GM19452 (cell line): Measurements from ENCODE around the gene COPZ2.
"Not testable (repeated sequence)": the region's sequence is repeated elsewhere in the genome, so short reads cannot be mapped to it uniquely, and the experiment has no call there.

Experiments
- ATAC-seq: cut with Tn5 transposase; IDR thresholded peaks from one replicate; pipeline ENCODE4 v1.9.1; 2021; ENCODE audit not compliant: unreplicated experiment

The COPZ2 gene

DNA sequence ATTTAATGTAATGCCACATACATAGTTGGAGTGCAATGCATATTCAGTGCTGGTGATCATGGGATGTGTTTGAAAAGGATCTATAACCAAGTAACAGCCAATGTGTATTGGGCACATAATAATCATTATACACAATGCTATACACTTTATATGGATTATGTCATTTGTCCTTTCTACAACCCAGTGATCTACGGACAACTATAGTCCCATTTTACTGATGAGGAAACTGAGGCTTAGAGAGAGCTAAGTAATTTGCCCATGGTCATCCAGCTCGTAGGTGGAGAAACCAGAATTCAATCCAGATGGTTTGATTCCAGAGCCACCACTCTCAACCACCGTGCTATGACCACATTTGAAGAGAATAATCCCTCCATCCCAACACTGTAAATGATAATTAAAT, 27.4 kb downstream of the COPZ2 start:
- ATAC-seq = no peak

DNA sequence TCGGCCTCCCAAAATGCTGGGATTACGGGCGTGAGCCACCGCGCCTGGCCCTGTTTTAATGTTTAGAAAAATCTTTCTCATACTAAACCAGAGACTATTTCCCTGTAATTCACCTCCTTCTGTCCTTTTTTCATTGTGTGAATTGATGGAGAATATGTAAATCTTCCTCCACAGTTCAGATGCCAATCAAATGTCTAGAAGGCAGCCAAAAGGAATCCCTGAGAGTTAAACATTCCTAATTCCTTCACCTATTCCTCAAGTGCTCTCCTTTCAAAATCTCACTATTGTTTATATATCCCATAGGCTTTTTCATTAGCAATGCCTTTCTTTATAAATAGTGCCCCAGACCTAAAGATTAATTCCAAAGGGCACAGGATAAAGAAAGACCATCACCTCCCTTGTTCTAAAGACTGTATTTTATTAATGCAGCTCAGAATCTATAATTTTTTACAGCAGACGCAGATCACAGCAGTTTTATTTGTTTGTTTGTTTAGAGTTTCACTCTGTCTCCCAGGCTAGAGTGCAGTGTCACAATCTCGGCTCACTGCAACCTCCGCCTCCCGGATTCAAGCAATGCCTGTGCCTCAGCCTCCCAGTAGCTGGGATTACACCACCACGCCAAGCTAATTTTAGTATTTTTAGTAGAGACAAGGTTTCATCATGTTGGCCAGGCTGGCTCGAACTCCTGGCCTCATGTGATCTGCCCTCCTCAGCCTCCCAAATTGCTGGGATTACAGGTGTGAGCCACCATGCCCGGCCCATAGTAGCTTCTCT, 30.5 kb downstream of the COPZ2 start:
- ATAC-seq = no peak

DNA sequence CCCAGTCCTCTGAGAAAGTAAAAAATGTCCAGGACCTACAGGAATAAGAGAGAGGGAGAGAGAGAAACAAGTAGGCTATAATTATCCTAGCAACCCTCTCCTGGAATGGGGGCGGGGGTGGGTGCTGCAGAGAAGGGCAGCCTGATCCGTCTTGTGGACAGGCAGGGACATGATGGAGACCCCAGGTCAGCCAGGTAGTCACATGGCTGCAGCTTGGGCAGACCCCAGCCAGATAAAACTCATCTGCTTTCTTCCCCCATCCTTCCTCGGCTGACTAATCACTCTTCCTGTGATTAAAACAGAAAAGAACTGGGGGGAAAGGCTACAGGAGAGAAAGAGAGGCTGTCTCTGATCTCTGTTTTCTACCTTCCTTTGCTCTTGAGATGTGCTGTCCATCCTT, 32.6 kb downstream of the COPZ2 start:
- no peak for ATAC-seq

DNA sequence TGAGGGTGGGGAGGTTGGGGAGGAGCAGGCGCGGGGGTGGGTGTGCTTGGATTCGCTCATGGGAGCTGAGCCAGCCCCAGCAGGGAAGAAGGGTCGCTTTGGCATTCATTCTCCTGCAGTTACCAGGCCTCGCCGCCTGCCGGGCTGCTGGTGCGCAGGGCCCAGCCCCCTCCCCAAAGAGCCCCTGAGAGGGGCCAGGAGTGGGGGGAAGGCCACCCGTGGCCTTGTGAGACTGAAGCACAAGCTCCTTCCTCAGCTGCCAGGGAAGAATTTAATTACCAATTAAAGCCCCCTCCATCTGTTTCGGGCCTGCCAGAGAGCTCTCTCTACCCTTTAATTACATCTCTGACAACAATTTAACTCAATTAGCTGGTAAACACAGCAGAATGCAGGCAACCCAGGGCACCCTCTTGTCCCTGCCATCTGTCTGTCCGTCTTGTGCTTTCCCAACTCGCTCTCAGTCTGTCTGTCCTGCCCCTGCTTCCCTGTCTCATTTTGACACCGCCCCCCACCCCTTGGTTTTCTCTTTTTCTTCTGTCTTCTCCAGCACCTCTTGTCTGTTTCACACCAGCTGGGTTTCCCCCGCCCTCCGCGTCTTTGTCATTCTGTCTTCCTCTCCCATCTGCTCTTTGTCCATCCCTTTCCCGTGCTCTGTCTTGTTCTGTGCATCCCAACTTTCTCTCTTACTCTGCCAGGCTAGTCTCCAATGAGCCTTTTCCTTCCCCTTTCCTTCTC, 34.0 kb downstream of the COPZ2 start:
- ATAC-seq = no peak

DNA sequence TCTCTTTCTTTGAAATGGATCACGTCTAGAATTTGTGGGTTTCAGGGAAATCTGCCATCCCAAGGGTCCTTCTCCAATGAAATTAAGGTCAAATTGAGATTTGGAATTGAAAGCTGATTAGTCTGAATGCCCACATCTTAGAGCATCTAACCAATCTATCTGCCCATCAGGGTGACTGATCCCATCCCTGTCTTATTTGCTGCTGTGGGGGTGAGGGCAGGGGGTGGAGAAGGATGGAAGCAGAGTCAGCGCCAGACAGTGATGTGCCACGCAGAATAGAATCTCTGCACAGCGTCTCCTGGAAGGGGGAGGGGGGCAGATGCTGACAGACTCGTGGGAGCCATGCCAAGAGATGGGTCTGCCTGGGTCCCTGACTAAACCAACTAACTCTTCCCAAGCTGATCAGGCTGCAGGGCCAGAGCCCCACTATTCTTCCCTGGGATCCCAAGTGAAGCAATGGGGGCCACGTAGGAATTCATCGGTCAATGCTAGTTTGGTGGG, 34.6 kb downstream of the COPZ2 start:
- no peak for ATAC-seq

DNA sequence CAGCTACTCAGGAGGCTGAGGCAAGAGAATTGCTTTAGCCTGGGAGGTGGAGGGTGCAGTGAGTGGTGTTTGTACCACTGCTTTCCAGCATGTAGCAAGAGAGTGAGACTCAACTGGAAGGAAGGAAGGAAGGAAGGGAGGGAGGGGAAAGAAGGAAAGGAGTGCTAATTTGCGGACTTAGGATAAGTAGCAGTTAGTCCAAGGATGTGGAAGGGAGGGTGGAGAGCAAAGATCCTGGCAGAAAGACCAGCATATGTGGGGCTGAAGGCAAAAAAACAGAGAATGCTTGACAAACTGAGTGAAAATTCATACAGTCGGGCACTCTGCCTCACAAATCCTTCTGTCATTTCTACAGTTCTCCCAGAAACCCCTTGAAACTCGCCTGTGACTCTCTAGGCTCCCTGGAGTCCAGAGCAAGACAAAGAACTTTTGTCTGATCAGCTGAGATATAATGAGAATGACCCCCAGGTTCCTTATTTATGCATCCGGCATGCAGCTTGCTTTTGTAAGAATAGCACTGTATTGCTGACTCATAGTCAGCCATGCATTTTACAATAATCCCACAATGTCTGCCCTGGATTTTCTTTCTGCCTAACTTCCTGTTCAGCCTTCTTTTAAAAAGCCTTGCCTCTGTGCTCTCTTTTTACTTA, 35.2 kb downstream of the COPZ2 start:
- no peak for ATAC-seq

DNA sequence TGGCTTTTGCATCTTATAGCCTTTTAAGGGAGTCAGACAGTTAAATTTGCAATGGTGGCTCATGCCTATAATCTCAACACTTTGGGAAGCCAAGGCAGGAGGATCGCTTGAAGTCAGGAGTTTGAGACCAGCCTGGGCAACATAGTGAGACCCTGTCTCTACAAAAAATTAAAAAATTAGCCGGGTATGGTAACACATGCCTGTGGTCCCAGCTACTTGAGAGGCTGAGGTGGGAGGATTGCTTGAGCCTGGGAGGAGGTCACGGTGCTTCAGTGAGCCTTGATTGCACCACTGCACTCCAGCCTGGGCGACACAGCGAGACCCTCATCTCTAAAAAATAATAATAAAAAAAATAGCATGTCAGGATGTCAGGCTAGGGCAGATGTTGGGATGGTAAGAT, 35.9 kb downstream of the COPZ2 start:
- not testable (repeated sequence) for ATAC-seq

DNA sequence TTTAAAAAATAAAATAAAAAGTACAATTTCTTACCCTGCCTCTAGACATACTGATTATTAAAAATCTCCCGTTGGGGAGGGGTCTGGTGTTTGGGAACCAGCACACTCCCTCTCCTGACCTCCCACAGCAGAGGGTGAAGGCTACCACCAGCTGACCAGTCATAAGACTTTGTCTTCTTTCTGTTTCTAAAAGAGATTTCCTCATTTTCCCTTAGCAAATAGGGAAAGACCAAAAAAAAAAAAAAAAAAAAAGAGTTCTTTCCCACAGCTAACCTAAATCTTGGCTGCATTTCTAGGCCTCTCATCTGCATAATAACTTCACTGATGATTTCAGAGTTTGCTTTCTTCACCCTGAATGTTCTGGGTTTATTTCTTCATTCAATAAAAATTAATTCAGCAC, 36.4 kb downstream of the COPZ2 start:
- no peak for ATAC-seq

DNA sequence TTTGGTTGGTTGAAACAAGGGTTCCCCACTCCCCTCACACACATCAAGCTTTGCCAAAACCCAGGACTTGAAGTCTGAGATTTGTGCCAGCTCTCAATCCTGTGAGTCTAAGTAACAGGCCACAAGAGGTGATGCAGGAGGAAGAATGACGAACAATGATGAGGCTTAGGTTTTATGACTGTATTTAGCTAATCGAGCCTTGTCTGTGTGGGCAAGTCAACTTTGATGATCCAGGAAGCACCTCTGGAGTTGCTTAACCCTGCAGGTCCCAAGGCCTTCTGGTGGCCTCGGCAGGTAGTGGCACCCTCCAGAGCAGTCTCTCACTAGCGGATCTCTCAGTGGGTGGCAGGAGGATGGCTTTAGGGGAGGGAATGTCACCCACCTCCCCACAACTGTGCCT, 38.0 kb downstream of the COPZ2 start:
- ATAC-seq = no peak

DNA sequence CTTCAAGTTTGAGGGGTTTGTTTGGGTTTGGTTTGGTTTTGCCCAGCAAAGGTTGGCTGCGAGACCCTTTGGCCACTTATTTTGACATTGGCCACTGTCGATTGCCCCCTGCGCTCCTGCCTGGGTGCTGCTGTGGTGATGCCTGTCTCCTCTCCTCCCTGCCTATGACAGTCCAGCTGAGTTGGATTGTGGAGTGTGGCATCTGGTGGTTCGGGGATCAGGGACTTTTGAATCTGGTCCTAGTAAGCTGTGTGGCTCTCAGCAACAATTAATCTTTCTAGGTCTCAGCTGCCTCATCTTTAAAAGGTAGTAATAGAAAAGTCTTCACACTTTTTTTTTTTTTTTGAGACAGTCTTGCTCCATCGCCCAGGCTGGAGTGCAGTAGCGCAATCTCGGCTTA, 39.6 kb downstream of the COPZ2 start:
- ATAC-seq = no peak

DNA sequence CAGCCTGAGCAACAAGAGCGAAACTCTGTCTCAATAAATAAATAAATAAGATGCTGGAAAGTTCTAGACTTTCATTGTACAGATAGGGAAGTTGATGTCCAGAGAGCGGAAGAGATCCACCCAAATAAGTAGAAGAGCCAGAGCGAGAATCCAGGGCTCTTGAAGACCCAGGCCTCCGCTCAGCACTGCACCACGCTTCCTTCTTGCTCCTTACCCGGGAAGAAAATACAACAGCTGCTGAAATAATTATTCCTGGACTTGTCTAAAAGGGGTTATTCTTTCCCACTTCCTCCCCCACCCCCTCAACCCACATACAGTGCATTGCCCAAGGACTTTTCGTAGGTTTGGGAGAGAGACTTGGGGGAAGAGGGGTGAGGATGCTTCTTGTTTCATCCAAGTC, 40.0 kb downstream of the COPZ2 start:
- ATAC-seq = no peak

DNA sequence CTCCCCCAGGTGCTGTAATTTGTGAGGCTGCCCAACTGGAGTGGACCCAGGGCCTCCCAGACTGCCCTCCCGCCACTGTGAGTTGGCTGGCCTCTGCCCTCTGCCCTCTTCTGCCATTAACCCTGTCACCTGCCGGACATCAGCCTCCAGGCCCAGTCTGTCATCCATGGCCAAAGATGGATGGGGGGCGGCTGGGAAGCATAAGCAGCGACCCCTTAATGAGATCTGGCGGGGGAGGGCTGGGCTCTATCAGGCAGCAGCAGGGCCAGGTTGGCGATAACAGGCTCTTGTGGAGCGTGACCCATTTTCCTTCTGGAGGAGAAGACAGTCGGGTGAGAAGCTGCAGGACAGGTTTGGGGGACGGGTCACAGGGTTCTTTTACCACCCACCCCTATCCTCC, 41.4 kb downstream of the COPZ2 start:
- ATAC-seq = no peak

DNA sequence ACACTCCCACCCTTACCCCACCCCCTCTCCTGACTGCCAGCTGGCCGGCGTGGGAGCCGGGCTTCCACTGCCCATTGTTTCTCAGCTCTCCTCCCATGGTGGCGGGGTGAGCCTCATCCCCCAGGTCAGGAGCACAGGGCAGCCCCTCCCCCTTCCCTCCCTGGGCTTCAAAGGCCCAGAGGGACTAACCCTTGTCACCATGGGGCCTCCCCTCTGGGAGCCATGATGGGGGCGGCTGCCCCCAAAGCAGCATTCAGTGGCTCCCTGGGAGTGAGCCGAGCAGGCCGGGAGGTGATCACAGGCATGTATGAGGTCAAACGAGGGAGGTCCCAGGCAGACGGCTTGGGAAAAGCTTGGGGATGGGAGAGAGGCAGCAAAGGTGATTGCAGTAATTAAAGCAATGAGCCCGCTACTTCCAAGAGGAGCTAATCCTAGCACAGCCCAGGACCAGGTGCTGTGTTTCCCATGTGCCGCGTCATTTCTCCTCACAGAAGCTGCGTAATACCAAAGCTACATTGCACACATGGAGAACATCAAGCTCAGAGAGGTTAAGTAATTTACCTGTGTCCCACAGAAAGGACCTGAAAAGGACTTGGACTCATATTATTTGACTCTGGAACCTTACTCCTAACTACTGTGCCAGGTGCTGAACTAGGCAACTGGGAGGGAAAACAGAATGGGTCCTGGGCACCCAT, 42.2 kb downstream of the COPZ2 start:
- no peak for ATAC-seq

DNA sequence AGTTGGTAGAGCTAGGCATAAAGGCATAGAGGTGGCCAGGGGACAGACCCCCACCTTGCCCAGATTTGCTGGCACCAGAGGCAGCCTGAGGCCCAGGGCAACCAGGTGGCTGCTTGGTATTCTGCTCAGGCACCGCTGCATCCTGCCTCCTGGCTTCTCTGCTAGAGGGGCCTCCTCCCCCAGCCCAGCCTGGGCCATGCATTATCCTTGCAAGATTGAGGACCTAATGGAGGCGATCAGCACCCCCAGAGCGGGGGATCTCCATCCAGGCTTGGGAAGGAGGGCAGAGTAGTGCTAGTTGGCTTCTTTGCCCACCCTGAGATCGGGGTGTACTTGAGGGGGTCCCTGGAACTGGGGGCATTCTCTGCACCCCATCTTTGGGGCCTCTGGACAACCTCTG, 42.9 kb downstream of the COPZ2 start:
- no peak for ATAC-seq

DNA sequence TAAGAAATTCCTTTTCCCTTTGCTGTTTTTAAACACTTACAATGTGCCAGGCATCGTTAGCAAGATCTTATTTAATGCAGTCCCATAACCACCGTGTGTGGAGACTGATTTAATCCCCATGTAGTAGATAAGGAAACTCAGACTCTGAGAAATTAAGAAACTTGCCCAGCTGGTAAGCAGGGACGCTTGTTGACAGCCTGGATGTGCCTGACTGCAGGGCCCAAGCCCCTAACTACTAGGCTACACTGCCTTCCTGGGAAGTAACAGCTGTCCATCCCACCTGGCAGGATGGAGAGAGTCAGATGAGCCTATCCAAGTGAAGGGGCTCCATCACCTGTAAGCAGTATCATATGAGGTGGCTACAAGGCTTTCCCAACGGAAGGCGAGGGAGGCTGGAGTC, 43.6 kb downstream of the COPZ2 start:
- no peak for ATAC-seq

DNA sequence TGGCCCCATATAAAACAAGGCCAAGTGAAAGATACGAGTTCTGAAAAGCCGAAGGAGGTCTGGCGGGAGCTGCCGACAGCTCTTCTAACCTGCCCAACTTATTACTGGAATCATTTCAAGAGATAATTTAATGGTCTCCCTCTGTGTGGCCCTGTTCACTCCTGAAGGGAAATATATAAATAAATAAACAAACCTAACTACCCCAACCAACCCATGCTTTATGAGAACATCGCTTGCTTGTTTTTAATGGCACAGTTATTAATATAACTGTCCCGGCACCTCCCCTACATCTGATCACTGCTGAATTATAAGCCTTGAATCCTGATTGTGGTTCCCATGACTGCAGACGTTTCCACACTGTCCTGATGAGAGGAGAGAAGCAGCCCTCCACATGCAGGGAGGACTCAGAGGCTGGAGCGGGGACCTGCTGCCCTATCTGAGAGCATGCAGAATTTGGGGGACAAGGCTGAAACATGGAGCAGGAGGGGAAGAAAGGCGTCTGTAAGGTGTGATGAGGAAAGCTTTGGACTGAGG, 44.5 kb downstream of the COPZ2 start:
- no peak for ATAC-seq

DNA sequence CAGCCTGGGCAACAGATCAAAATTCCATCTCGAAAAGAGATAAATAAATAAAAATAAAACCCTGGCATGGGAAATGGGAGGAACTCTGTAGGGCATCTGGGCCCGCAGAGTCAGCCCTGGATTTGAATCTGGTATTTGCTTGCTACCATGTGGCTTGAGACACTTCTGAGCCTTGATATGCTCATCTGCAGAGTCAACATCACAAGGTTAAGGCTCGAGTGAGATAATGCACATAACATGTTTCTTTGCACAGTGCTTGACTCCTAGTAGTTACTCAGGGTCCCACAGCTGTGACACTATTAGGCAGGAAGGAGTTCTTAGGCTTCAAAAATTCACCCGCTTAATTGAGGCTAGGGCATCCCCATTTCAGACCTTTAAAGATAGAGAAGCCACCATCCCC, 45.4 kb downstream of the COPZ2 start:
- ATAC-seq = no peak

DNA sequence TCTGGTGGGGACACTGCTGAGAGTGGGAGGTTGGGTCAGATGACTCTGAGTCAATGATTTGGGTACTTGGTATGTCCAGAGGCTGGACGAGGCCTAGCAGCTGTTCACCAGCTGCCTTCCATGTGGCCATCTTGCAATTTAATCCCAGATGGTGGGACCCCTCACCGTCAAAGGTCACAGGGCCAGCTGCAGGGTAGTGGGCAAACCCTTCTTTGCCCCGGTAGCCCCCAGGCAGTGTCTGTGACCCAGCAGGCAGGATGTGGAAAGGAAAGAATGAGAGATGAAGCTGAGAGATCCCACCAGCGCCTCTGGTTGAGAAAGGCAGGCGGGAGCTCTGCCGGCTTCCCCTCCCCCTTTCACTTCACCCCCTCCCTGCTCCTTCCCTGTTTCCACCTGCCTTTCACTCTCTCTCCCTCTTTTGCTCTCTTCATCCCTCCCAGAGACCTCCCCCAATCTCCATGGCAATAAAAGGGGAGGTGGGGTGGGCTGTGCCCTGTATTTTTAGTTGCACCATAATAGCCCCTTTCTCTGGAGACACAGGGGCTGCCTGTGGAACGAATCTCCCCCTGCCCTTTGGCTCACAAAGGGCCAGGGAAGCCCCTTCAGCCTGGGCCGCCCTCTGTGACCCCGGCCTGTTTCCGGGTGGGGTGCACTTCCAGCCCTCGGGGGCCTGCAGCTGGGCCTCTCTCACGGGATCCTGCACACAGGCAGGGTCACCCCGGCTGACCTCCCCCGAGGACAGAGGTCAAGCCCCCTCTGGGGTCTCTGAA, 46.5 kb downstream of the COPZ2 start:
- ATAC-seq = no peak

DNA sequence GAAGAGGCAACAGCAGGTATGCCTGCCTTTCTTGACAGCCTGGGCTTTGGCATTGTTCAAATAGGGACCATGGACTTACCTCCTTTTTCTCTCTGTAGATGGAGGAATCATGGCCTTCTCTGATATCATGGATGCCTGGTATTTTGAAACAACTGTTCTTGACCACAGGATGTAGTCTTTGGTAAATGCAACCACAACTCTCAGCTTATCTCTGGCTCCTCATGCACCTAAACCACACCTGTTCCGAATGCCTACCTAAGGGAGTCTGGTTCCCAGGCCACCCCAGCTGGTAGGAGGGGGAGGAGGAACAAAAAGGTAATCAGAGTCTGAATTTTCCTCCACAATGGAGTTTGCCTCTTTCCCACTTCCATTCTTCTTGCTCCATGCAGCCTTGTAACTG, 47.9 kb downstream of the COPZ2 start:
- no peak for ATAC-seq

DNA sequence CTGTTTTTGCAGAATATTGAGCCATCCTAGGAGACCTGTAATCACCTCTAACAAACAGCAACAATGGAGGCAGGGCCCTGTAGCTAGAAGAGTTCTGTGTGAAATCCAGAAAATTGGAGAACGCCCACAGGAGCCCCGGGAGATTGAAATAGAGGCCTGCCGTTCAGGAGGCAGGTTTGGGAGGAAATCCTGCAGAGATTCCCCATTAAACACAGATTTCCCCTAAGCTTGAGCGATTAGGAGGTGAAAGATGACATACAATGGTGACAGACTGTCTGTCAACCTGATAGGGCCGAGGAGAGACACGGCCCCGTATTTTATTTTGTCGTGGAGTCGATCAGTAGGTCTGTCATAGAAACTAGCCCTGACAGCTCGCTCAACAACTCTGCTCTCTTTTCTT, 48.4 kb downstream of the COPZ2 start:
- ATAC-seq = no peak
